DND-41 (cell line): ENCODE data around the gene DENND1A.

Experiments
- ATAC-seq: fragments of 200-7000 bp; cut with Tn5 transposase; 3 replicates; pipeline ENCODE4 v1.9.1; 2021; ENCODE audit warnings: low read depth; ENCODE audit not compliant: insufficient read depth
- DNase-seq: peaks from one replicate; pipeline ENCODE4 v3.0.0-alpha.2; 2020
- H2AFZ ChIP-seq: 2 replicates; pipeline ENCODE4 v1.6.0; 2012; ENCODE audit warnings: low read depth, low read length
- H3K27ac ChIP-seq: 2 replicates; pipeline ENCODE4 v1.5.1; 2012; ENCODE audit warnings: low read length, inconsistent platforms
- H3K27me3 ChIP-seq: fragments of 200-600 bp; sonication (generic); 2 replicates; pipeline ENCODE4 v1.6.0; 2012; ENCODE audit warnings: low read length, mild to moderate bottlenecking, inconsistent platforms; ENCODE audit not compliant: insufficient read depth, poor library complexity
- H3K36me3 ChIP-seq: 2 replicates; pipeline ENCODE4 v1.5.1; 2012; ENCODE audit warnings: low read length, inconsistent platforms; ENCODE audit not compliant: insufficient read depth
- H3K4me1 ChIP-seq: 2 replicates; pipeline ENCODE4 v1.5.1; 2012; ENCODE audit warnings: mild to moderate bottlenecking, low read length; ENCODE audit not compliant: insufficient read depth
- H3K4me2 ChIP-seq: 2 replicates; pipeline ENCODE4 v1.6.0; 2012; ENCODE audit warnings: mild to moderate bottlenecking, moderate library complexity, low read length, inconsistent platforms; ENCODE audit not compliant: insufficient read depth
- H3K4me3 ChIP-seq, 2 experiments: fragments of 200-600 bp in 1 of 2; shearing (Covaris generic) in 1 of 2; 2 replicates each; pipeline ENCODE4 v1.5.1; 2012 to 2016; ENCODE audit warnings: inconsistent platforms in 2 of 2, low read length in 2 of 2, mild to moderate bottlenecking in 2 of 2, low read depth in 1 of 2, moderate library complexity in 1 of 2
- H3K79me2 ChIP-seq: 2 replicates; pipeline ENCODE4 v1.6.0; 2012; ENCODE audit warnings: low read length, inconsistent platforms; ENCODE audit not compliant: insufficient read depth
- H3K9ac ChIP-seq: 2 replicates; pipeline ENCODE4 v1.6.0; 2012; ENCODE audit warnings: low read depth, mild to moderate bottlenecking, inconsistent platforms, low read length, moderate library complexity
- H3K9me3 ChIP-seq: 2 replicates; pipeline ENCODE4 v1.5.1; 2012; ENCODE audit warnings: low read length, moderate library complexity, mild to moderate bottlenecking, inconsistent platforms; ENCODE audit not compliant: insufficient read depth, severe bottlenecking
- H4K20me1 ChIP-seq: 2 replicates; pipeline ENCODE4 v1.6.0; 2012; ENCODE audit warnings: low read length; ENCODE audit not compliant: insufficient read depth
- EZH2 ChIP-seq: IDR thresholded peaks from 3 replicates; pipeline ENCODE4 v1.6.1; 2012; ENCODE audit warnings: borderline replicate concordance, low read depth, mild to moderate bottlenecking, moderate library complexity, low read length, inconsistent platforms; ENCODE audit not compliant: severe bottlenecking
- TF ChIP-seq, protein P1 (sequence below): IDR thresholded peaks from 2 replicates; pipeline ENCODE4 v1.5.1; 2012; ENCODE audit warnings: borderline replicate concordance, low read length, moderate library complexity, mild to moderate bottlenecking; ENCODE audit not compliant: poor library complexity, severe bottlenecking; ENCODE audit errors: extremely low read depth

DENND1A gene

DNA sequence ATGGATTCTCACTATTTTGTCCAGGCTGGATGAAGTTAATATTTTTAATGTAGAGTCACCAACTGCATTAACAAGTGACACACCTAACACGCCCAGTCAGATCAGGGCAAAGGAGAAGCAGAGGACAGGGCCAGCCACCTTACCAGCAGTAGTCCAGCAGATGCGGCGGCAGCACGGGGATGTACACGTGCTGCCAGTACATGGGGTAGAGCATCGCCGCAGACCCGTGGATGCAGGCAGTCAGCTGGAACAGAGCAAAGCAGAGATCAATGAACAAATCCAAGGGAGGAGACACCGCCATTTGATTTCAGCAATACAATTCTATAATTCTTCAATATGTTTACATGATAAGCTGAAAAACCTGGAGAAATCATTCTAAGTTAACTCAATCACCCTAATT is 299.7 kb downstream of the DENND1A start:
- H3K27ac ChIP-seq = no peak overlapping the region
- no peaks in the 10 kb centered on the region for H3K27me3 ChIP-seq
- no peak overlapping the region for H3K9ac ChIP-seq
- ATAC-seq (no peak), DNase-seq (no peak)
- H3K36me3 ChIP-seq = peaks cover 4% of the 10 kb centered on the region; the same call in 1 of the 2 replicates
- H4K20me1 ChIP-seq = peaks cover 27% of the 10 kb centered on the region
- no peak for TF ChIP-seq EZH2
- TF ChIP-seq, protein P1, sequence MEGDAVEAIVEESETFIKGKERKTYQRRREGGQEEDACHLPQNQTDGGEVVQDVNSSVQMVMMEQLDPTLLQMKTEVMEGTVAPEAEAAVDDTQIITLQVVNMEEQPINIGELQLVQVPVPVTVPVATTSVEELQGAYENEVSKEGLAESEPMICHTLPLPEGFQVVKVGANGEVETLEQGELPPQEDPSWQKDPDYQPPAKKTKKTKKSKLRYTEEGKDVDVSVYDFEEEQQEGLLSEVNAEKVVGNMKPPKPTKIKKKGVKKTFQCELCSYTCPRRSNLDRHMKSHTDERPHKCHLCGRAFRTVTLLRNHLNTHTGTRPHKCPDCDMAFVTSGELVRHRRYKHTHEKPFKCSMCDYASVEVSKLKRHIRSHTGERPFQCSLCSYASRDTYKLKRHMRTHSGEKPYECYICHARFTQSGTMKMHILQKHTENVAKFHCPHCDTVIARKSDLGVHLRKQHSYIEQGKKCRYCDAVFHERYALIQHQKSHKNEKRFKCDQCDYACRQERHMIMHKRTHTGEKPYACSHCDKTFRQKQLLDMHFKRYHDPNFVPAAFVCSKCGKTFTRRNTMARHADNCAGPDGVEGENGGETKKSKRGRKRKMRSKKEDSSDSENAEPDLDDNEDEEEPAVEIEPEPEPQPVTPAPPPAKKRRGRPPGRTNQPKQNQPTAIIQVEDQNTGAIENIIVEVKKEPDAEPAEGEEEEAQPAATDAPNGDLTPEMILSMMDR = no peak
- no peak overlapping the region for H3K4me2 ChIP-seq
- no peaks in the 10 kb centered on the region for H3K9me3 ChIP-seq
- no peak overlapping the region for H3K4me3 ChIP-seq
- no peak overlapping the region for H2AFZ ChIP-seq
- no peaks in the 10 kb centered on the region for H3K79me2 ChIP-seq
- no peaks in the 10 kb centered on the region for H3K4me1 ChIP-seq

DNA sequence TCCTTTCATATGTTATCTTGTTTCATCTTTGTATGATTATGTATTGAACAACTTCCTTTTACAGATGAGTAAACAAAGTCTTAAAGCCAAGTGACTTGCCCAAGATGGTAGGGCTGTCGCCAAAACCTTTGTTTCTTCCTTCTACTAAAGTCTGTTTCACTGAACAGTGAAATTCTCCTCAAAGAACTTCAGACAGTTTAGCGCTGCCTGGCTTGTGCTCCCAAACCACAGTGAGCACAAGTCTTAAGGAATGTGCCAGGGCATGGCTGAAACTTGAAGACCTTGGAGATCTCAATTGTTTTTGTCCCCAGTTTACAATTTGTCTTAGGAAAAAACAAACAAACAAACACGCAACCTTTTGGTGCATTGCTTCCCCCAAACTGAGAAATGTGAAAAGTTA is 300.4 kb downstream of the DENND1A start:
- no peak for TF ChIP-seq EZH2
- TF ChIP-seq, protein P1 = no peak
- no peak overlapping the region for H2AFZ ChIP-seq
- no peak overlapping the region for H3K4me2 ChIP-seq
- ATAC-seq = no peak
- no peaks in the 10 kb centered on the region for H3K4me1 ChIP-seq
- no peak overlapping the region for H3K4me3 ChIP-seq
- no peaks in the 10 kb centered on the region for H3K9me3 ChIP-seq
- no peak overlapping the region for H3K9ac ChIP-seq
- DNase-seq = no peak
- no peaks in the 10 kb centered on the region for H3K79me2 ChIP-seq
- no peak overlapping the region for H3K27ac ChIP-seq
- no peaks in the 10 kb centered on the region for H3K27me3 ChIP-seq
- peaks cover 22% of the 10 kb centered on the region for H4K20me1 ChIP-seq
- peaks cover 4% of the 10 kb centered on the region; the same call in 1 of the 2 replicates for H3K36me3 ChIP-seq

DNA sequence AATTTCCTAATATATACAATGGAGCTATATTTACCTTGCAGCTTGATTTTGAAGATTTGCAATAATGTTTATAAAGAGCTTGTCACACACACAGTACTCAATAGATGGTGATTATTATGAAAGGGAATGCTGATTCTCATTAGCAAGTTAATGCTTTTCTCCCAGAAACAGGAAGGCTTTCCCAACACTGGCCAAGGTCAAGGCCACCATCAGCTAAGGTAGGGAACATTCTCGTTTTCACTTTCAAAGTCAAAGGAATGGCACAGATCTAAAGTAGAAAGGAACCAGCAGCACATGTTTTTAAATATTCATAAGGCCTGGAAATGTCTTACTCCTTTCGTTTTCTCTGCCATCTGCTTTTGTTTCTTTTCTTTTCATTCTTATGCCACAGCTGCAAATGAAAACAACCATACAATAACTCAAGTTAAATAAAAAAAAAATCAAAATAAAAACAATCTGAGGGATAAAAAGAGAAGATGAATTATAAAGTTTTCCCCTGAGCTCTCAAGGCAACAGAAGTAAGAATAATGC is 307.1 kb downstream of the DENND1A start:
- DNase-seq = no peak
- Histone ChIP-seq H4K20me1 (peaks cover 12% of the 10 kb centered on the region; the same call in 1 of the 2 replicates), H3K9ac (no peak overlapping the region), H3K79me2 (no peaks in the 10 kb centered on the region), H3K9me3 (no peaks in the 10 kb centered on the region), H3K27ac (no peak overlapping the region), H3K36me3 (no peaks in the 10 kb centered on the region; the same call in 1 of the 2 replicates), H3K27me3 (no peaks in the 10 kb centered on the region), H3K4me3 (no peak overlapping the region), H3K4me2 (no peak overlapping the region), H3K4me1 (no peaks in the 10 kb centered on the region), H2AFZ (no peak overlapping the region)
- TF ChIP-seq EZH2 = no peak
- TF ChIP-seq, protein P1 = no peak
- ATAC-seq = no peak

DNA sequence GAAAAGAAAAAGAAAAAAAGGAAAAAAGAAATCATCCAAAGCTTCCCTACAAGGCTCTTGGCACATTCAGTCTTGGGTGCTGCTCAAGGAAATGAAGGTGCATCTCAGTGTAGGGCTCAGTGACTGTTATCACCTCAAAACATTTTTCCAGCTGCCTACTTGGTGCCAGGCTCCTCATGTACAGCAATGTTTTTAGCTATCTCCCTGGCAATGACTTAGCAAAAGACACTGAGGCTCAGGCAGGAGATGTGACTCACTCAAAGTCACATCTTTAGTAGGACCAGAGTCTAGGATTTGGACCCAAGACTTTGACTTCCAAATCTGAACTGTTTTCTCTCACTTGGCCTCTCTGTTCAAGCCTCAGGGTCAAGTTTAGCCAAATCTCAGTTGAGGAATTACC is 309.7 kb downstream of the DENND1A start:
- Histone ChIP-seq H3K9me3 (no peaks in the 10 kb centered on the region), H3K36me3 (no peaks in the 10 kb centered on the region), H3K4me1 (no peaks in the 10 kb centered on the region), H3K79me2 (no peaks in the 10 kb centered on the region), H3K27ac (no peak overlapping the region), H4K20me1 (peaks cover 6% of the 10 kb centered on the region; the same call in 1 of the 2 replicates), H3K9ac (no peak overlapping the region), H3K27me3 (no peaks in the 10 kb centered on the region), H3K4me3 (no peak overlapping the region), H3K4me2 (no peak overlapping the region), H2AFZ (no peak overlapping the region)
- ATAC-seq (no peak), DNase-seq (no peak)
- TF ChIP-seq, protein P1 = no peak
- TF ChIP-seq EZH2 = no peak
